Common myeloid progenitor, CD34-positive (primary cell): Measurements from ENCODE around the gene SYT7.

ENCODE experiments used
- CTCF ChIA-PET: fragments of 350-600 bp; sonication (Branson Sonifier 250); formaldehyde crosslinking; loops from one replicate; lab custom pipeline; 2021; ENCODE audit warnings: antibody characterized with exemption; lab: Charles Lee
- POLR2A ChIA-PET: fragments of 350-600 bp; sonication (Branson Sonifier 250); formaldehyde crosslinking; loops from one replicate; lab custom pipeline; 2021; ENCODE audit warnings: antibody characterized with exemption; lab: Charles Lee
- DNase-seq, 3 donors: peaks; one replicate each; pipeline versions ENCODE4 v3.0.0 to v3.0.0-alpha.2; 2013
- H3K27ac ChIP-seq, 2 experiments: 1 replicate in 1 of 2; 2 replicates in 1 of 2; pipeline ENCODE4 v1.7.0; 2013; ENCODE audit warnings: inconsistent platforms in 2 of 2, low read length in 2 of 2, mild to moderate bottlenecking in 2 of 2, low read depth in 1 of 2, moderate library complexity in 1 of 2; ENCODE audit not compliant: severe bottlenecking in 2 of 2, insufficient read depth in 1 of 2, poor library complexity in 1 of 2
- H3K27me3 ChIP-seq, 5 experiments: replicated peaks in 2 of 5; 1 replicate in 3 of 5; 2 replicates in 2 of 5; pipeline versions ENCODE4 v1.6.1 to v1.7.0; 2013; ENCODE audit warnings: low read length in 4 of 5, mild to moderate bottlenecking in 2 of 5, moderate library complexity in 2 of 5, inconsistent platforms in 1 of 5; ENCODE audit not compliant: insufficient read depth in 5 of 5, control insufficient read depth in 4 of 5
- H3K36me3 ChIP-seq, 4 experiments: 1 replicate in 2 of 4; 2 replicates in 2 of 4; pipeline versions ENCODE4 v1.6.1 to v1.7.0; 2013; ENCODE audit warnings: low read length in 3 of 4, control low read depth in 1 of 4, mild to moderate bottlenecking in 1 of 4; ENCODE audit not compliant: control insufficient read depth in 4 of 4, insufficient read depth in 4 of 4
- H3K4me1 ChIP-seq, 4 experiments: 1 replicate in 3 of 4; 2 replicates in 1 of 4; pipeline versions ENCODE4 v1.6.1 to v1.7.1; 2013; ENCODE audit warnings: low read length in 3 of 4, mild to moderate bottlenecking in 3 of 4, control low read depth in 1 of 4, inconsistent platforms in 1 of 4, moderate library complexity in 1 of 4; ENCODE audit not compliant: control insufficient read depth in 4 of 4, insufficient read depth in 4 of 4; ENCODE audit errors: control extremely low read depth in 1 of 4
- H3K4me3 ChIP-seq, 7 experiments: 1 replicate in 4 of 7; 2 replicates in 3 of 7; pipeline versions ENCODE4 v1.5.1 to v1.7.0; 2013; ENCODE audit warnings: mild to moderate bottlenecking in 7 of 7, low read length in 6 of 7, moderate library complexity in 6 of 7, inconsistent platforms in 2 of 7, low read depth in 2 of 7, control low read depth in 1 of 7; ENCODE audit not compliant: insufficient read depth in 4 of 7, control insufficient read depth in 1 of 7; ENCODE audit errors: extremely low read depth in 1 of 7
- H3K9me3 ChIP-seq, 5 experiments: 1 replicate in 4 of 5; 2 replicates in 1 of 5; pipeline versions ENCODE4 v1.6.1 to v1.7.1; 2013; ENCODE audit warnings: low read length in 4 of 5, mild to moderate bottlenecking in 2 of 5, inconsistent platforms in 1 of 5, low read depth in 1 of 5, moderate library complexity in 1 of 5; ENCODE audit not compliant: control insufficient read depth in 4 of 5, insufficient read depth in 2 of 5; ENCODE audit errors: control extremely low read depth in 1 of 5
- WGBS: methylation state at CpG from one replicate; pipeline ENCODE4 v1.1.5; 2013; ENCODE audit not compliant: insufficient coverage; 5-methylcytosine and 5-hydroxymethylcytosine counted together

The SYT7 gene

DNA sequence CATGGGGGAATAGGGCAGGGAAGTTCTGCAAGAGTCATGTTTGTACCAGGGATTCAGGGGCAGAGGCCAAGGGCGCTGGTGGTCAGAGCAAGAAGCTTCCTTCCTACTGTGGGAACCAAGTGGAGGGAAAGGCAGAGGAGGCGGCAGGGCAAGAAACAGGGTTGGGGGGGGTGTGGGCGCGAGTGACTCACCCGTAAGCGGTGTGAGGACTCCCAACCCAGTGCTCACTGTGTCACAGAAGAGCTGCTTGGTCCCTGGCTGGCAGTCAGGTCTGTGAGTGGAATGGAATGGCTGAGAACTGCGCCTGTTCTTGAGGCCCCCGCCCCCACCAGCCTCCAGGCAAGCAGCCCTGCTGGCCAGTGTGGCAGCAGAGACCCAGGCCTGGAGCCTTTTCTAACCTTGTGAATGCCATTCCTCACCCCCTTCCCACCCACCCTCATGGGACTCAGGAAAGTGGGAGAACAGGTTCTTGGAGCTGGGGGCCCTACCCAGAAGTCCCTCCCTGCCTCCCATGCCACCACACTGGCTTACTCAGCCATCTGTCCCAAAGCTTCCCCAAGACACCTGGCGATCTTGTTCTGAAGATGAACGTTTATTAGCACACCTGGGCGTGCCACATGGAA lies 67.6 kb downstream of the SYT7 start:
- Histone ChIP-seq H3K4me3 (no peak overlapping the region), H3K9me3 (no peaks in the 10 kb centered on the region), H3K36me3 (no peaks in the 10 kb centered on the region), H3K27ac (no peak overlapping the region), H3K27me3 (peaks cover 0 to 43% (median 19%) of the 10 kb centered on the region in 5 experiments), H3K4me1 (peaks cover 0 to 28% (median 23%) of the 10 kb centered on the region in 4 experiments)
- POLR2A ChIA-PET: no interaction called here
- WGBS: 91% methylated on average over 11 of the region's 11 CpGs
- DNase-seq: no peak
- CTCF ChIA-PET: interaction anchor here (1.1 to 24.0 kb wide), 6 partner anchors 8 to 63 kb away, joined by 3 to 453 read pairs (median 8); a partner anchor contains a TSS

DNA sequence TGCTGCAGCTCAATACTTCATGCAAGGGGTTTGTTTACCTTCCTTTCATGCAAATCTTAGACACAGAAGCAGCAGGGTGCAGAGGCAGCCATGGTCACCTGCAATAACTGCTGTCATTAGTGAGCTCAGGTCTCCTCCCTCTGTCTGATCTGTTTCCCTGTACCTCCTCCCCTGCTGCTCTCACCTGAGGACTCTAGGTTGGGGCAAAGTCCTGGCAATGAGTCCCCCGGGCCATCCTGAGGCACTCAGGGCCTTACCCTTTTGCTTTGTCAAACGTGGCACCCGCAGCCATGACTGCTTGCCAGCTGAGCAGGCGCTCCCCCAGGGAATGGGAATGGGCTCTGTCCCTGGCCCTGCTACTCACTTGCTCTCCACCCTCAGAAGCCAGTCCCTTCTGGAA lies 68.4 kb downstream of the SYT7 start:
- H3K27me3 ChIP-seq: peaks cover 0 to 47% (median 23%) of the 10 kb centered on the region in 5 experiments
- POLR2A ChIA-PET: no interaction called here
- 93% methylated on average over 4 of the region's 4 CpGs for WGBS
- no peaks in the 10 kb centered on the region for H3K36me3 ChIP-seq
- H3K9me3 ChIP-seq: no peaks in the 10 kb centered on the region
- no peak for DNase-seq
- CTCF ChIA-PET: interaction anchor here (1.1 to 24.0 kb wide), 6 partner anchors 9 to 77 kb away, joined by 3 to 453 read pairs (median 5); a partner anchor contains a TSS
- H3K27ac ChIP-seq: no peak overlapping the region
- H3K4me1 ChIP-seq: peaks cover 0 to 34% (median 28%) of the 10 kb centered on the region in 4 experiments
- no peak overlapping the region for H3K4me3 ChIP-seq

DNA sequence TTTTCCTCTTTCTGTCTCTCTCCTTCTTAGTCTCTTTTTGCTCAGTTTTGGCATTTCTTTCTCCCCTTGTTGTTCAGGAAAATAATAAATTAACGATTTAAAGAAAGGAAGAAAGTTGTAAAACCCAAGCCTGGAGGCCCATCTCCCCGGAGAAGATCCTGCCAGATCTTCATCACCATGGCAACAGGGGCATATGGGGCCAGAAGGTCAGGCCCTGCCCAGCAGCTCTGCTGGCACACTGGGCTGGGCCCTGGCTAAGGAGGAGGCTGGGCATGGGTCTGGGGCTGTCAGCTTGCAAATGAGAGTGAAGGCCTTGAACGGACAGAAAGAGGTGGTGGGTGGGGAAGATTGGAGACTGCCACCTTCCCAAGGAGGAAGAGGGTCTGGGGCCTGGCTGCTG lies 69.5 kb downstream of the SYT7 start:
- no peak overlapping the region for H3K4me3 ChIP-seq
- H3K9me3 ChIP-seq: no peaks in the 10 kb centered on the region
- no peak for DNase-seq
- ChIA-PET CTCF (interaction anchor here (1.1 to 24.0 kb wide), 4 partner anchors 20 to 76 kb away, joined by 3 to 453 read pairs (median 77); a partner anchor contains a TSS), POLR2A (no interaction called here)
- WGBS: 72% methylated on average over 3 of the region's 3 CpGs
- peaks cover 0 to 25% (median 21%) of the 10 kb centered on the region in 4 experiments for H3K4me1 ChIP-seq
- no peak overlapping the region for H3K27ac ChIP-seq
- H3K36me3 ChIP-seq: no peaks in the 10 kb centered on the region
- H3K27me3 ChIP-seq: peaks cover 2 to 52% (median 24%) of the 10 kb centered on the region in 5 experiments

DNA sequence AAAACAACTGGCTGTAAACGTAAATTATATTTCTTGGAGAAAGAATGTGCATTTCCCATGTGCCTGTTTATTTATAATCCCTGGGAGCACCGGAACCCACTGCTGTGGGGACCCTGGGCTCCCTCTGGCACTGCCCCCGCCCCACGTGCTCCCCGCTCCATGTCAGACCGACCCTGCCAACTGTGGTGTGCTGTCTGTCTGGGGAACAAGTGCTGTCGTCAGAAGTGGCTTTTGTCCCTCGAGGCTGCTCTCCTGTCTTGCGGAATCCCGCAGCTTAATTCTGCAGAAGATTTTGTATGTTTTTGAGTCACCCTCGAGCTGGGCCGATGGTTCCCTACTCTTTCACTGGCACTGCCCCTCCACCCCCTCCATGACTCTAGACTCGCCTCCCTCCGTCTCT lies 69.9 kb downstream of the SYT7 start:
- no peak overlapping the region for H3K4me3 ChIP-seq
- no peak for DNase-seq
- H3K27me3 ChIP-seq: peaks cover 2 to 56% (median 27%) of the 10 kb centered on the region in 5 experiments
- H3K9me3 ChIP-seq: no peaks in the 10 kb centered on the region
- CTCF ChIA-PET: interaction anchor here (1.0 to 24.0 kb wide), 4 partner anchors 21 to 76 kb away, joined by 3 to 453 read pairs (median 4); a partner anchor contains a TSS
- H3K36me3 ChIP-seq: no peaks in the 10 kb centered on the region
- H3K27ac ChIP-seq: no peak overlapping the region
- POLR2A ChIA-PET: no interaction called here
- H3K4me1 ChIP-seq: peaks cover 0 to 22% (median 19%) of the 10 kb centered on the region in 4 experiments
- WGBS: 91% methylated on average over 9 of the region's 14 CpGs

DNA sequence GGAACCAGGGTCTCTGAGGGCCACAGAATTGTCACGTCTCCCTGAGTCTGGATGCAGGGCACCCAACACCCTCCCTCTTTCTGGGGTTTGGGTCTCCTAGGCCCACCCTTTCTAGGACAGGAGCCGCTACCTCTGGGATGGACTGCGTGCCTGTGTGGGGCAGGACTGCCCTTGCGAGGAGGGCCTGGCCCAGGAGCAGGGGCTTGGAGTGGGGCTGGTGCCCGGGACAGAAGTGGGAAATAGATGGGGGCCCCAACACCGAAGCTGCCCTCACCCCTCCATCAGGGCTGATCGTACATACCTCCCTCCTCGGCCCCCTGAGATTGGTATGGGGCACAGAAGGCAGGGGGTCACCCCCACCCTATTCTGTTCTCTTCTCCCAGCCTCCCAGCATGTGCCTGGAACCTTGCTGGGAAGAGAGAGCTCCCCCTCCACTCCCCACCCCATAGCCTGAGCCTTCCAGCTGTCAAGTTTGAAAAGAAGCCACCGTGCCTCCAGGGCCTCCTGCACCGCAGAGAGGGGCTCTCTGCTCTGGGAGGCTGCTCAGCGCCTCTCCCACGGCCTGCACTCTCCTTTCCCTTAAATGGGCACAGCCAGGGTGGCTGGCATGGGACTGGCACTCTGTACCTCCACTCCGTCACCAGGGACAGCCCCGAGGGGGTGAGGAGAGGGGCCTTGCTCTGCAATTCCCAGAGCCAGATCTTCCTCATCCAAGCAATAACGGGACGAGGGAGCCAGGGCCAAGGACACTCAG lies 70.5 kb downstream of the SYT7 start:
- ChIA-PET POLR2A (no interaction called here), CTCF (interaction anchor here (0.9 to 24.0 kb wide), 4 partner anchors 21 to 75 kb away, joined by 3 to 453 read pairs (median 4); a partner anchor contains a TSS)
- no peaks in the 10 kb centered on the region for H3K36me3 ChIP-seq
- no peak overlapping the region for H3K27ac ChIP-seq
- DNase-seq: no peak
- no peaks in the 10 kb centered on the region for H3K9me3 ChIP-seq
- no peak overlapping the region for H3K4me3 ChIP-seq
- peaks cover 2 to 63% (median 30%) of the 10 kb centered on the region in 5 experiments for H3K27me3 ChIP-seq
- peaks cover 0 to 22% (median 19%) of the 10 kb centered on the region in 4 experiments for H3K4me1 ChIP-seq
- 91% methylated on average over 14 of the region's 16 CpGs for WGBS

DNA sequence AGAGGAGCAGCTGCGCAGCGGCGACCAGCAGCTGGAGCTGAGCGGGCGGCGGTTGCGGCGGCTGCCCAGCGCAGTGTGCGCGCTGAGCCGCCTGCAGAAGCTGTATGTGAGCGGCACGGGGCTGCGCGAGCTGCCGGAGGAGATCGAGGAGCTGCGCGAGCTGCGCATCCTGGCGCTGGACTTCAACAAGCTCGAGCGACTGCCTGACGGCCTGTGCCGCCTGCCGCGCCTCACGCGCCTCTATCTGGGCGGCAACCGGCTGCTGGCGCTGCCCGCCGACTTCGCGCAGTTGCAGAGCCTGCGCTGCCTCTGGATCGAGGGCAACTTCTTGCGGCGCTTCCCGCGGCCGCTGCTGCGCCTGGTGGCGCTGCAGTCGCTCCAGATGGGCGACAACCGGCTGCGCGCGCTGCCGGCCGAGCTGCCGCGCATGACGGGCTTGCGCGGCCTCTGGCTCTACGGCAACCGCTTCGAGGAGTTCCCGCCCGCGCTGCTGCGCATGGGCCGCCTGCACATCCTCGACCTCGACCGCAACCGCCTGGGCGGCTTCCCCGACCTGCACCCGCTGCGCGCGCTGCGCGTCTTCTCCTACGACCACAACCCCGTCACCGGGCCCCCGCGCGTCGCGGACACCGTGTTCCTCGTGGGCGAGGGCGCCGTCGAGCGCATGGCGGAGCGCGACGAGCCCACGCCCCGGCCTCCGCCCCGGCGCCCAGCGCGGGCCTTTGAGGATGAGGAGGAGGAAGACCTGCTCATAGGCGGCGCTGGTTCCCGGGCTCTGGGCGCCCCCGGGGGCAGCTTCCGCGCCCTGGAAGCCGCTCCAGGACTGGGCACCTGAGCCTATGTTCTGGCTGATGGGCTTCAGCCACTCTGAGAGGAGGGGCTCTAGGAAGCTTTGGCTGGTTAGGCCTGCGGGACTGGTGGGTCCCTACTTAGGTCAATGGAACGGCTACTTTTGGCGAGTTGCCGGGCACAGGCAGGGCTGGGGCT lies 71.5 kb downstream of the SYT7 start:
- ChIA-PET CTCF (interaction anchor here (0.9 to 24.0 kb wide), 6 partner anchors 9 to 74 kb away, joined by 3 to 453 read pairs (median 4); a partner anchor contains a TSS), POLR2A (interaction anchor here (0.5 to 0.7 kb wide), 2 partner anchors 143 to 542 kb away, joined by 3 read pairs; no protein-coding TSS in a partner anchor)
- Histone ChIP-seq H3K9me3 (no peaks in the 10 kb centered on the region), H3K4me1 (peaks cover 0 to 22% (median 19%) of the 10 kb centered on the region in 4 experiments), H3K27ac (no peak overlapping the region), H3K27me3 (peaks cover 2 to 66% (median 36%) of the 10 kb centered on the region in 5 experiments), H3K4me3 (peak overlapping the region in 4 of 7 experiments; percentile 26 to 63 (median 45)), H3K36me3 (no peaks in the 10 kb centered on the region)
- DNase-seq: peak; percentile 88 to 94 (median 94)
- WGBS: 6% methylated on average over 92 of the region's 117 CpGs
